Lower leg skin (tissue), 4 donors: ENCODE results near the gene DCAF4. TPM values are rescaled to one million over a fixed set of nuclear protein-coding genes. Genes with fewer than 3 reads are reported as not detected.
A peak's percentile ranks its signal among the peaks of the same experiment; 100 is the strongest.

Source experiments
- DNase-seq, 2 donors: peaks; one replicate each; pipeline ENCODE4 v3.0.0-alpha.2; 2019; ENCODE audit warnings: low spot score in 2 of 2
- H3K4me3 ChIP-seq: fragments of 200-600 bp; sonication (generic); 2 replicates; pipeline ENCODE4 v1.5.1; 2017; ENCODE audit warnings: mild to moderate bottlenecking, low read depth; ENCODE audit not compliant: poor library complexity, severe bottlenecking
- CTCF ChIP-seq, 3 donors: fragments of 450-650 bp; IDR thresholded peaks; one replicate each; pipeline ENCODE4 v1.5.1; 2016; ENCODE audit warnings: antibody characterized with exemption in 3 of 3, mild to moderate bottlenecking in 3 of 3, moderate library complexity in 2 of 3
- POLR2A ChIP-seq, 2 donors: fragments of 450-650 bp; IDR thresholded peaks; one replicate each; pipeline ENCODE4 v1.6.1; 2016 to 2017; ENCODE audit warnings: antibody characterized with exemption in 2 of 2, mild to moderate bottlenecking in 1 of 2, moderate library complexity in 1 of 2
- WGBS, 2 donors: methylation state at CpG; one replicate each; pipeline ENCODE4 v1.1.5; 2018; 5-methylcytosine and 5-hydroxymethylcytosine counted together
- intact Hi-C: fragments of 100-400 bp; cut with DNase I; formaldehyde crosslinking; loops from one replicate; pipeline ENCODE4 v1.15.0; 2023; ENCODE audit warnings: low total_unique reads
- total RNA-seq, 4 donors: library from RNA; depleted of rRNA; stranded (reverse); fragments of >200 nt; gene quantifications; one replicate each; pipeline ENCODE4 v1.1.0, GENCODE V29; 2016

The DCAF4 gene
- total RNA-seq, 4 donors from 2014 or later: 24.0 to 40.5 (median 35.8) TPM

- H3K4me3 ChIP-seq: no peak overlapping the region
- intact Hi-C loops: loop anchor here (2.0 kb wide), 1 partner anchor 390 kb away; no protein-coding TSS in a partner anchor
- WGBS, 2 donors: 31 to 32% methylated on average over 5 of the region's 5 CpGs
- DNase-seq: no peak
- TF ChIP-seq CTCF (IDR thresholded peaks at IDR 0.05) (peak in 1 of 3 donors; percentile 53), POLR2A (IDR thresholded peaks at IDR 0.05) (no peak)
Measured at GRCh38 chr14:72904840-72905561, 21.3 kb upstream of the DCAF4 start.

GRCh38 chr14:72906316-72906715 is 19.9 kb upstream of the DCAF4 start:
- no peak overlapping the region for H3K4me3 ChIP-seq
- intact Hi-C loops: no loop called here
- WGBS, 2 donors: 34 to 47% methylated on average over 3 of the region's 3 CpGs
- DNase-seq: no peak
- TF ChIP-seq CTCF (IDR thresholded peaks at IDR 0.05): no peak
- TF ChIP-seq POLR2A (IDR thresholded peaks at IDR 0.05): no peak

GRCh38 chr14:72906879-72907278 is 19.4 kb upstream of the DCAF4 start:
- TF ChIP-seq POLR2A (IDR thresholded peaks at IDR 0.05) (no peak), CTCF (IDR thresholded peaks at IDR 0.05) (no peak)
- WGBS, 2 donors: 27 to 38% methylated on average over 1 of the region's 1 CpG
- intact Hi-C loops: no loop called here

GRCh38 chr14:72907886-72908285 is 18.4 kb upstream of the DCAF4 start:
- DNase-seq: no peak
- no peak for TF ChIP-seq POLR2A (IDR thresholded peaks at IDR 0.05)
- no peak for TF ChIP-seq CTCF (IDR thresholded peaks at IDR 0.05)
- intact Hi-C loops: no loop called here
- H3K4me3 ChIP-seq: no peak overlapping the region
- WGBS, 2 donors: 25% methylated on average over 5 of the region's 5 CpGs

More at GRCh38 chr14:72906879-72907278, 19.4 kb upstream of the DCAF4 start:
- no peak overlapping the region for H3K4me3 ChIP-seq
- DNase-seq: no peak

GRCh38 chr14:72909163-72909562 is 17.1 kb upstream of the DCAF4 start:
- TF ChIP-seq CTCF (IDR thresholded peaks at IDR 0.05): no peak
- no peak for TF ChIP-seq POLR2A (IDR thresholded peaks at IDR 0.05)
- intact Hi-C loops: no loop called here
- DNase-seq: no peak
- 24 to 27% methylated on average over 5 of the region's 5 CpGs for WGBS, 2 donors
- no peak overlapping the region for H3K4me3 ChIP-seq

GRCh38 chr14:72913809-72914208 is 12.5 kb upstream of the DCAF4 start:
- 46 to 54% methylated on average over 2 of the region's 2 CpGs for WGBS, 2 donors
- no peak overlapping the region for H3K4me3 ChIP-seq
- intact Hi-C loops: no loop called here
- TF ChIP-seq CTCF (IDR thresholded peaks at IDR 0.05) (no peak), POLR2A (IDR thresholded peaks at IDR 0.05) (no peak)
- no peak for DNase-seq
